ENCODE results near the gene PTCHD1. TPM values are rescaled to one million over a fixed set of nuclear protein-coding genes. Genes with fewer than 3 reads are reported as not detected.

The PTCHD1 gene
- total RNA-seq: not detected in 2 replicates

- Mint-ChIP-seq H3K9me3 (no peaks in the 10 kb centered on the region), H3K27ac (peak within 1 kb of the TSS; percentile 45), H3K4me1 (ENCODE audit: low read depth) (no peaks in the 10 kb centered on the region), H3K4me3 (peak within 1 kb of the TSS; percentile 33), H3K27me3 (ENCODE audit: insufficient read depth) (peaks cover 39% of the 10 kb centered on the region), H3K36me3 (ENCODE audit: low read depth) (no peaks in the 10 kb centered on the region)
- DNase-seq (ENCODE audit: low spot score): no peak
- intact Hi-C loops (cut with micrococcal nuclease): loop anchor here (5.0 kb wide), 1 partner anchor 1677 kb away; no protein-coding TSS in a partner anchor
These were observed at the start of gene PTCHD1 for GRCh38 chrX:23334848-23335599. Gene PTCHD1 (plus strand): TSS chrX:23334849. CDS start chrX:23334876, 27 bp downstream.

GRCh38 chrX:23286731-23287130, 47.9 kb upstream of the PTCHD1 start:
- intact Hi-C loops (cut with micrococcal nuclease): no loop called here
- Mint-ChIP-seq H3K27ac (no peak overlapping the region), H3K27me3 (ENCODE audit: insufficient read depth) (no peaks in the 10 kb centered on the region), H3K4me1 (ENCODE audit: low read depth) (no peaks in the 10 kb centered on the region), H3K36me3 (ENCODE audit: low read depth) (no peaks in the 10 kb centered on the region), H3K9me3 (no peaks in the 10 kb centered on the region), H3K4me3 (no peak overlapping the region)
- no peak for DNase-seq (ENCODE audit: low spot score)

DNA sequence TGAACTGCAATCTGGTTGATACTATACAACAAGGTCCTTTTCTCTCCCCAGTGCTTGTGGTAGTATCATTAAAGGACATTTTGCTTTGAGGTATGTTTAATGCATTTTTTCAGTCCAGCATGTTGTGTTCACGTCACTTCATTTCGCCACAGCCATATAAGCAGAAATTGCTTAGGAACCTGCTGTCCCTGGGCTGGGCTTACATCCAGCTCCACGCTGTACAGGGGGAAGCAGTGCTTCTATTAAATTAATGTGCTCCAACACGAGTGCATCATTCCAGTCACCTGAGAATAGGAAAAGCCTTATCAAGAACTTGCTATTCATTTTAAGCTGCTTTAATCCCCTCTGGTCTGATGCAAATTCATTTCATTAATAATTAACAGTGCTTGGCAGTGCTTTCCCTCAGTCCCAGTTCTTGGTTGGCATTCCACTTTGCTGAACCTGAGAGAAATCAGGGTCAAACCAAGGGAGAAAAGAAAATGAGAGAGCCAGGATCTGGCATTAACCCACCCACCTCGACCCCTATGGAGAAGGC, 47.4 kb upstream of the PTCHD1 start:
- Mint-ChIP-seq H3K27ac (no peak overlapping the region), H3K27me3 (ENCODE audit: insufficient read depth) (no peaks in the 10 kb centered on the region), H3K36me3 (ENCODE audit: low read depth) (no peaks in the 10 kb centered on the region), H3K4me3 (no peak overlapping the region), H3K4me1 (ENCODE audit: low read depth) (no peaks in the 10 kb centered on the region), H3K9me3 (no peaks in the 10 kb centered on the region)
- no peak for DNase-seq (ENCODE audit: low spot score)
- intact Hi-C loops (cut with micrococcal nuclease): no loop called here

- Mint-ChIP-seq H3K27me3 (ENCODE audit: insufficient read depth) (no peaks in the 10 kb centered on the region), H3K36me3 (ENCODE audit: low read depth) (no peaks in the 10 kb centered on the region)
These were observed 42.2 kb upstream of the PTCHD1 start for GRCh38 chrX:23292354-23292987.

DNA sequence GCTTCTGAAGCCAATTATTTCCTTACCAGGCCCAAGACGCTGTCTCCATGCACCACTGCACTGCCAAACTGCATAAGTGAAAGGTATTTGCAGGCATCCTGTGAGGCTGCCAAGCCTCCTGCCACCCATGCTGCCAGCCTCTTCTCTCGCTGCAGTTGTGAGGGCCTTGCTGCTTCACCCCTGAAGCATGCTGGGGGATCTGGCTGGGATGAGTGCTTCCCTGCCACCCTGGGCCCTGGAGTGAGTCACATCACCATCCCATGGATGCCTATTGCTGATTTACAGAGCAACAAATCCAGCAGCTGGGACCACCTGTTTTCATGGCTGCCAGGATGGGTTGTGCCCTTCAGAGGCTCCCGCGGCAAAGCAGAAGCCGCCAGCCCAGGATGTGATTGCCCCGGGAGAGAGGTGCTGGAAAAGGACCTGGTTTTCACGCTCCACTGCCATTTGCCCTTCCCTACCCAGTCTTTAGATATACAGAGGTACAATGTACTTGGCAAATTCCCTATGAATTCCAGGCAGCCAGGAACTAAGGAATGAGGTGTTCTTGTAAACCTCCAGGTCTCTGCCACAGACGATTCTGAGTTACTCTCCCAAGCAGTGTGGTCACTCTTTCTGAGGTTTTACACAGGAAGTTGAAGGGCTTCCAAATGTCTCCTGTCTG, 41.5 kb upstream of the PTCHD1 start:
- intact Hi-C loops (cut with micrococcal nuclease): no loop called here
- H3K36me3 Mint-ChIP-seq (ENCODE audit: low read depth): no peaks in the 10 kb centered on the region
- no peaks in the 10 kb centered on the region for H3K9me3 Mint-ChIP-seq
- H3K27me3 Mint-ChIP-seq (ENCODE audit: insufficient read depth): no peaks in the 10 kb centered on the region
- DNase-seq (ENCODE audit: low spot score): no peak
- no peak overlapping the region for H3K4me3 Mint-ChIP-seq
- H3K27ac Mint-ChIP-seq: no peak overlapping the region
- no peaks in the 10 kb centered on the region for H3K4me1 Mint-ChIP-seq (ENCODE audit: low read depth)

More at GRCh38 chrX:23292354-23292987, 42.2 kb upstream of the PTCHD1 start:
- intact Hi-C loops (cut with micrococcal nuclease): no loop called here
- DNase-seq (ENCODE audit: low spot score): no peak
- Mint-ChIP-seq H3K27ac (no peak overlapping the region), H3K9me3 (no peaks in the 10 kb centered on the region), H3K4me1 (ENCODE audit: low read depth) (no peaks in the 10 kb centered on the region), H3K4me3 (no peak overlapping the region)

GRCh38 chrX:23304881-23305280, 29.8 kb upstream of the PTCHD1 start:
- no peaks in the 10 kb centered on the region for H3K4me1 Mint-ChIP-seq (ENCODE audit: low read depth)

GRCh38 chrX:23311731-23312130, 22.9 kb upstream of the PTCHD1 start:
- no peak for DNase-seq (ENCODE audit: low spot score)
- Mint-ChIP-seq H3K27me3 (ENCODE audit: insufficient read depth) (peaks cover 4% of the 10 kb centered on the region), H3K36me3 (ENCODE audit: low read depth) (no peaks in the 10 kb centered on the region), H3K4me3 (no peak overlapping the region), H3K4me1 (ENCODE audit: low read depth) (no peaks in the 10 kb centered on the region), H3K9me3 (no peaks in the 10 kb centered on the region), H3K27ac (no peak overlapping the region)
- intact Hi-C loops (cut with micrococcal nuclease): no loop called here

More at GRCh38 chrX:23304881-23305280, 29.8 kb upstream of the PTCHD1 start:
- no peak overlapping the region for H3K27ac Mint-ChIP-seq
- no peaks in the 10 kb centered on the region for H3K9me3 Mint-ChIP-seq
- H3K27me3 Mint-ChIP-seq (ENCODE audit: insufficient read depth): peaks cover 4% of the 10 kb centered on the region
- H3K4me3 Mint-ChIP-seq: no peak overlapping the region
- intact Hi-C loops (cut with micrococcal nuclease): no loop called here
- no peak for DNase-seq (ENCODE audit: low spot score)
- no peaks in the 10 kb centered on the region for H3K36me3 Mint-ChIP-seq (ENCODE audit: low read depth)

DNA sequence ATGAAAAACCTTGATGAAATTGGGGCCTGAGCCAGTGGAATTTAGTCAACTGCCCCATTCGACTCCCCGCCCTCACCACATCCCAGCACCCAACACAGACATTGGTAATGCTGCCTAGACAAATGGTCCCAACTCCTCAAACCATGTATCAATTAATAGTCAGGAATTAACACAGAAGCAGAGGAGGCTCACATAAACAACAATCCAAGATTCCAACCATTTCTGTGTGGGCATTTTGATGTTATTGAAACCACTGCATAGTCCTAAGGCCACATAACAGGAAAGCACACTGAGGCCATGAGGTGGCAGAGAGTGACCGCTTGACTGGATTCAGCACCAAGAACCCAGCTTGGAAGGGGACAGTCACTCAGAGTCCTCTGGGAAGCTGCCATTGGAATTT, 22.5 kb upstream of the PTCHD1 start:
- Mint-ChIP-seq H3K27me3 (ENCODE audit: insufficient read depth) (peaks cover 4% of the 10 kb centered on the region), H3K27ac (no peak overlapping the region), H3K4me3 (no peak overlapping the region), H3K9me3 (no peaks in the 10 kb centered on the region), H3K36me3 (ENCODE audit: low read depth) (no peaks in the 10 kb centered on the region), H3K4me1 (ENCODE audit: low read depth) (no peaks in the 10 kb centered on the region)
- DNase-seq (ENCODE audit: low spot score): no peak
- intact Hi-C loops (cut with micrococcal nuclease): no loop called here

- Mint-ChIP-seq H3K27me3 (ENCODE audit: insufficient read depth) (peaks cover 2% of the 10 kb centered on the region), H3K4me3 (no peak overlapping the region), H3K4me1 (ENCODE audit: low read depth) (no peaks in the 10 kb centered on the region), H3K9me3 (no peaks in the 10 kb centered on the region), H3K27ac (no peak overlapping the region), H3K36me3 (ENCODE audit: low read depth) (no peaks in the 10 kb centered on the region)
- peak; percentile 1 for DNase-seq (ENCODE audit: low spot score)
- intact Hi-C loops (cut with micrococcal nuclease): no loop called here
These were observed 16.6 kb upstream of the PTCHD1 start for GRCh38 chrX:23317799-23318724.

GRCh38 chrX:23327104-23327503, 7.5 kb upstream of the PTCHD1 start:
- intact Hi-C loops (cut with micrococcal nuclease): no loop called here
- H3K27ac Mint-ChIP-seq: no peak overlapping the region
- H3K4me1 Mint-ChIP-seq (ENCODE audit: low read depth): no peaks in the 10 kb centered on the region
- H3K9me3 Mint-ChIP-seq: no peaks in the 10 kb centered on the region
- no peak for DNase-seq (ENCODE audit: low spot score)
- H3K36me3 Mint-ChIP-seq (ENCODE audit: low read depth): no peaks in the 10 kb centered on the region
- H3K4me3 Mint-ChIP-seq: no peak overlapping the region
- H3K27me3 Mint-ChIP-seq (ENCODE audit: insufficient read depth): peaks cover 19% of the 10 kb centered on the region

DNA sequence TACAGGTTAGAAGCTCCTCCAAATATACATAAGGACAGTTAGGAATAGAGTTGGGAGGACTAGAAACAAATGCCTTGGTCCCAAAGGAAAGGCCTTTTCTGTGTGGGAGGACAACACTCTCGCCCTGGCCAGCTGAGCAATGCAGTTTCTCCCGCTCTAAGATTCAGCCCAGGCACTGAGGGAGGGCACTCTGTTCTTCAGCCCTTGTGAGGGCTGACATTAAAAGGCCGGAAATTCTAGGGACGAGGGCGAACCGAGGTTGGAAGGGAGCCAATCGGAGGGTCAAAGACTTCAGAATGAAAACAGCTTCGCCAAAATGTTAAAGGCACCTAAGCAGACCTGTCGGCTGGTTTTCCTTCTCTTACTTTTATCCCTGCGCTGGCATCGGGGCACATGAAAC, 2.9 kb upstream of the PTCHD1 start:
- Mint-ChIP-seq H3K27ac (no peak overlapping the region), H3K36me3 (ENCODE audit: low read depth) (no peaks in the 10 kb centered on the region), H3K27me3 (ENCODE audit: insufficient read depth) (peaks cover 26% of the 10 kb centered on the region), H3K4me3 (no peak overlapping the region), H3K9me3 (no peaks in the 10 kb centered on the region), H3K4me1 (ENCODE audit: low read depth) (no peaks in the 10 kb centered on the region)
- intact Hi-C loops (cut with micrococcal nuclease): no loop called here
- no peak for DNase-seq (ENCODE audit: low spot score)

DNA sequence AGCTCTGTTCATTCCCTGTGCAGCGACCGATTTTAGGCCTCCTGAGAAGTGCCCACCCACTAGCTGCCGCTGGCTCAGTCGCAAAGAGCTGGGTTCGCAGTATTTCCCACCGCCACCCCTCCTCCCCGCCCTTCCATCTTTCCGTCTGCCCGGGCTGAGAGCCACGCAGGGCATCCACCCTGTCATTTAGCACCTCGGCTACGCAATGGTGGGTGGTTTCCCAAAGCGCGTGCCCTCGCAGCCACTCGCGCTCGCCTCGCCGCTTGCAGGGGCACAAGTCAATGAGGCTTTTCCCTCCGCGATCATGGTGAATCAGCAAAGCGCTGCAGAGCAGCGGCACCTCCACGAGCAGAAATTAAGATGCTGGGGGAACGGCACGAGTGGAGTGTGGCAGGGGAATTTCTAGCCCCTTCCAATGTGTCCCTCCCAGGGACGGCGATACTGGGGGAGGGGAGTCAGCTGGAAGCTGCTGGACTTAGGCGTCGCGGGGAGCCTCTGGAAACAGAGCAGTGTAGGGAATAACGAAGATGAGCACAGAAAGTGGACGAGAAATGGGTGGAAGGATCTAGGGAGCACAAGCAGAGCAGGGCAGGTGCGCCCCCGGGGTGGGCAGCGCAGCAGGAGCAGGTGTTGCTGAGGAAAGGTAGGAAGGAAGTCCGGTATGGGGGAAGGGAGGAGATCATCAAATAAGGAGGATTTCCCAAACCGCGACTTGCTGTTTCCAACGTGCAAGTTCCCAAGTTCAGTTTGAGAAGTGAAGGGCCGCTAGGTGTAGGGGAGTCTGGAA, 2.4 kb upstream of the PTCHD1 start:
- H3K9me3 Mint-ChIP-seq: no peaks in the 10 kb centered on the region
- intact Hi-C loops (cut with micrococcal nuclease): no loop called here
- H3K27ac Mint-ChIP-seq: no peak overlapping the region
- DNase-seq (ENCODE audit: low spot score): no peak
- H3K4me1 Mint-ChIP-seq (ENCODE audit: low read depth): no peaks in the 10 kb centered on the region
- H3K27me3 Mint-ChIP-seq (ENCODE audit: insufficient read depth): peaks cover 32% of the 10 kb centered on the region
- no peaks in the 10 kb centered on the region for H3K36me3 Mint-ChIP-seq (ENCODE audit: low read depth)
- no peak overlapping the region for H3K4me3 Mint-ChIP-seq

Measured in activated T-helper 1 cell treated with anti-CD3 and anti-CD28 coated beads, Interleukin-12 subunit alpha, Interleukin-12 subunit beta, Interleukin-2, Interleukin-4 antibody, amounts not matched to agents 30 ng/mL and 10 ng/mL and 1 ng/mL, durations not matched to agents 14 hours and 24 hours and 36 hours (primary cell).